Astrocyte (in vitro differentiated cells and primary cell): ENCODE measurements around the gene SPHK2.
"Not testable (repeated sequence)": the region's sequence is repeated elsewhere in the genome, so short reads cannot be mapped to it uniquely, and the experiment has no call there.

Experiments
- EZH2 ChIP-seq: IDR thresholded peaks from 2 replicates; pipeline ENCODE4 v1.6.1; 2012; ENCODE audit warnings: mild to moderate bottlenecking, low read length, inconsistent platforms; ENCODE audit not compliant: insufficient read depth
- TF ChIP-seq, protein P1 (sequence below): IDR thresholded peaks from 2 replicates; pipeline ENCODE4 v1.5.1; 2011; ENCODE audit warnings: low read depth, mild to moderate bottlenecking, inconsistent platforms, low read length, moderate library complexity; ENCODE audit not compliant: insufficient read depth

- TF ChIP-seq, protein P1, sequence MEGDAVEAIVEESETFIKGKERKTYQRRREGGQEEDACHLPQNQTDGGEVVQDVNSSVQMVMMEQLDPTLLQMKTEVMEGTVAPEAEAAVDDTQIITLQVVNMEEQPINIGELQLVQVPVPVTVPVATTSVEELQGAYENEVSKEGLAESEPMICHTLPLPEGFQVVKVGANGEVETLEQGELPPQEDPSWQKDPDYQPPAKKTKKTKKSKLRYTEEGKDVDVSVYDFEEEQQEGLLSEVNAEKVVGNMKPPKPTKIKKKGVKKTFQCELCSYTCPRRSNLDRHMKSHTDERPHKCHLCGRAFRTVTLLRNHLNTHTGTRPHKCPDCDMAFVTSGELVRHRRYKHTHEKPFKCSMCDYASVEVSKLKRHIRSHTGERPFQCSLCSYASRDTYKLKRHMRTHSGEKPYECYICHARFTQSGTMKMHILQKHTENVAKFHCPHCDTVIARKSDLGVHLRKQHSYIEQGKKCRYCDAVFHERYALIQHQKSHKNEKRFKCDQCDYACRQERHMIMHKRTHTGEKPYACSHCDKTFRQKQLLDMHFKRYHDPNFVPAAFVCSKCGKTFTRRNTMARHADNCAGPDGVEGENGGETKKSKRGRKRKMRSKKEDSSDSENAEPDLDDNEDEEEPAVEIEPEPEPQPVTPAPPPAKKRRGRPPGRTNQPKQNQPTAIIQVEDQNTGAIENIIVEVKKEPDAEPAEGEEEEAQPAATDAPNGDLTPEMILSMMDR: not testable (repeated sequence)
- TF ChIP-seq EZH2: not testable (repeated sequence)
Observed at GRCh38 chr19:48680006-48680405, 60.7 kb downstream of the SPHK2 start.
